Stomach (tissue), 4 donors: ENCODE measurements around the gene DEFB114.

Experiments
- CTCF ChIP-seq, 7 experiments: fragments of 450-650 bp in 4 of 7; fragments of 200-600 bp in 3 of 7; sonication (generic) in 3 of 7; IDR thresholded peaks; one replicate each; pipeline ENCODE4 v1.5.1; 2016 to 2019; ENCODE audit warnings: antibody characterized with exemption in 7 of 7, control low read depth in 2 of 7, mild to moderate bottlenecking in 1 of 7
- POLR2A ChIP-seq, 4 donors: fragments of 450-650 bp; IDR thresholded peaks; one replicate each; pipeline ENCODE4 v1.6.1; 2016; ENCODE audit warnings: antibody characterized with exemption in 4 of 4, control low read depth in 2 of 4, mild to moderate bottlenecking in 1 of 4, moderate library complexity in 1 of 4

GRCh38 chr6:49950415-49950751 is 13.6 kb downstream of the DEFB114 start:
- no peak for TF ChIP-seq CTCF (IDR thresholded peaks at IDR 0.05)
- no peak for TF ChIP-seq POLR2A (IDR thresholded peaks at IDR 0.05)
